CD1c-positive myeloid dendritic cell (primary cell): Measurements from ENCODE around the gene CSNK1E.

ENCODE experiments used
- DNase-seq: peaks from one replicate; pipeline ENCODE4 v3.0.0-alpha.2; 2016; ENCODE audit errors: extremely low spot score

The CSNK1E gene

GRCh38 chr22:38273135-38273826 is 44.0 kb downstream of the CSNK1E start:
- DNase-seq: no peak

GRCh38 chr22:38272373-38273134 is 44.7 kb downstream of the CSNK1E start, which contains the start of gene TMEM184B:
TSS of gene TMEM184B (minus strand) at chr22:38273010. CDS start at chr22:38247961, 25,049 bp downstream.
- DNase-seq: peak; percentile 94

GRCh38 chr22:38271927-38272372 is 45.3 kb downstream of the CSNK1E start:
- DNase-seq: no peak

GRCh38 chr22:38271101-38271500 is 46.1 kb downstream of the CSNK1E start:
- no peak for DNase-seq

GRCh38 chr22:38270091-38270992 is 46.9 kb downstream of the CSNK1E start:
- DNase-seq: no peak

- DNase-seq: no peak
Measured at GRCh38 chr22:38269466-38269865, 47.8 kb downstream of the CSNK1E start.

GRCh38 chr22:38267086-38267485 is 50.1 kb downstream of the CSNK1E start:
- DNase-seq: peak; percentile 62

- DNase-seq: no peak
Measured at GRCh38 chr22:38266120-38266519, 51.1 kb downstream of the CSNK1E start.

- no peak for DNase-seq
Measured at GRCh38 chr22:38264322-38264843, 52.9 kb downstream of the CSNK1E start.

- peak; percentile 55 for DNase-seq
Measured at GRCh38 chr22:38262051-38262795, 55.0 kb downstream of the CSNK1E start.

- DNase-seq: peak; percentile 28
Measured at GRCh38 chr22:38260761-38261681, 56.2 kb downstream of the CSNK1E start.

GRCh38 chr22:38259370-38259769 is 57.9 kb downstream of the CSNK1E start:
- DNase-seq: no peak

GRCh38 chr22:38258895-38259294 is 58.3 kb downstream of the CSNK1E start:
- no peak for DNase-seq

- no peak for DNase-seq
Measured at GRCh38 chr22:38257650-38258250, 59.5 kb downstream of the CSNK1E start.

- no peak for DNase-seq
Measured at GRCh38 chr22:38257181-38257580, 60.1 kb downstream of the CSNK1E start.

GRCh38 chr22:38255697-38256096 is 61.5 kb downstream of the CSNK1E start:
- no peak for DNase-seq

- no peak for DNase-seq
Measured at GRCh38 chr22:38251341-38251692, 65.9 kb downstream of the CSNK1E start.

- DNase-seq: no peak
Measured at GRCh38 chr22:38250643-38251340, 66.4 kb downstream of the CSNK1E start.
